Measurements from ENCODE around the gene USP46. TPM values are rescaled to one million over a fixed set of nuclear protein-coding genes. Genes with fewer than 3 reads are reported as not detected.

Gene USP46
- total RNA-seq, 1 donor from 2014 or later, result 32.4 TPM

- Mint-ChIP-seq H3K4me1 (ENCODE audit: unreplicated experiment) (no peaks in the 10 kb centered on the region), H3K9me3 (ENCODE audit: unreplicated experiment) (no peaks in the 10 kb centered on the region), H3K27me3 (ENCODE audit: unreplicated experiment) (no peaks in the 10 kb centered on the region), H3K27ac (ENCODE audit: unreplicated experiment) (no peak overlapping the region), H3K36me3 (ENCODE audit: low read depth, unreplicated experiment) (no peaks in the 10 kb centered on the region), H3K4me3 (ENCODE audit: unreplicated experiment) (no peak overlapping the region)
- DNase-seq (ENCODE audit: low spot score), result no peak
- TF ChIP-seq CTCF (IDR thresholded peaks at IDR 0.05; ENCODE audit: unreplicated experiment), result no peak
Measured at GRCh38 chr4:52680381-52680780, 21.3 kb upstream of the USP46 start.

- Mint-ChIP-seq H3K27ac (ENCODE audit: unreplicated experiment) (no peak overlapping the region), H3K4me1 (ENCODE audit: unreplicated experiment) (no peaks in the 10 kb centered on the region), H3K36me3 (ENCODE audit: low read depth, unreplicated experiment) (no peaks in the 10 kb centered on the region), H3K4me3 (ENCODE audit: unreplicated experiment) (no peak overlapping the region), H3K27me3 (ENCODE audit: unreplicated experiment) (no peaks in the 10 kb centered on the region), H3K9me3 (ENCODE audit: unreplicated experiment) (no peaks in the 10 kb centered on the region)
- no peak for DNase-seq (ENCODE audit: low spot score)
- no peak for TF ChIP-seq CTCF (IDR thresholded peaks at IDR 0.05; ENCODE audit: unreplicated experiment)
Measured at GRCh38 chr4:52676536-52676935, 17.4 kb upstream of the USP46 start.

DNA sequence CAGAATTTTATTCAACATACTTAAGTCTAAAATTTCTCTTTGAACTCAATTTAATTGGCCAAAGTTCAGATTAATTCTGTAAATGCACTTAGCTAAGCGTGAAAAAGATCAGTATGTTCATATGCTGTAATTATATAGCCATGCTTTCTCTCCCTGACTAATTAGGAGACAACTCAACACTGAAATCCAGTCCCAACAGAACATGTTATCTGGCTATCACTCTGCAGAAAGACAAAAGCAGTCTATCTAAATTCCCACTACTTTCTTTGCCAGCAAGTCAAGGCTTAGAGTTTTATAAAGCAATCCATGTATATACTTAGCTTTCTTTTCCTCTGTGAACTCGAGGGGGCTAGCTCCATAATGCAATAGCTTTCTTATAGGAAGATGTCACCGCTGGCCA lies 16.0 kb upstream of the USP46 start:
- H3K4me3 Mint-ChIP-seq (ENCODE audit: unreplicated experiment), result no peak overlapping the region
- DNase-seq (ENCODE audit: low spot score), result no peak
- no peaks in the 10 kb centered on the region for H3K4me1 Mint-ChIP-seq (ENCODE audit: unreplicated experiment)
- TF ChIP-seq CTCF (IDR thresholded peaks at IDR 0.05; ENCODE audit: unreplicated experiment), result no peak
- no peak overlapping the region for H3K27ac Mint-ChIP-seq (ENCODE audit: unreplicated experiment)
- no peaks in the 10 kb centered on the region for H3K36me3 Mint-ChIP-seq (ENCODE audit: low read depth, unreplicated experiment)
- no peaks in the 10 kb centered on the region for H3K9me3 Mint-ChIP-seq (ENCODE audit: unreplicated experiment)
- H3K27me3 Mint-ChIP-seq (ENCODE audit: unreplicated experiment), result no peaks in the 10 kb centered on the region

DNA sequence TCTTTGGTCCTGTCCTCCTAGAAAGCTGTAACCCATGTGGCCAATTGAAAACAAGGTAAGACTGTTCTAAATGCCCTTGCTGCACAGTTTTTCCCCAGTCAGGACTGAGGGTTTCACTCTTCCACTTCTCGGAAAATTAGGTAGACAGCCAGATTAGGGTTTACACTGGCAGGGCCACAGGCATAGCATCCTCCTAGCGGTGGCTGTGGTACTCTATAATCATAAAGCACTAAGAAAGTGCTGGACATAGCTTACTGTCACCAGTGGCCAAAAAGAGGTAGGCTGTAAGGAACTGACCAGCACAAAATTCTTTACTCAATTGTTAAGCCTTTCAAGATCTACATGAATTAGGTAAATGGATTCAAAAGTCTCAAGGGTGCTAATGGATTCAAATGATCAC lies 11.6 kb upstream of the USP46 start:
- no peaks in the 10 kb centered on the region for H3K36me3 Mint-ChIP-seq (ENCODE audit: low read depth, unreplicated experiment)
- no peak overlapping the region for H3K27ac Mint-ChIP-seq (ENCODE audit: unreplicated experiment)
- H3K4me3 Mint-ChIP-seq (ENCODE audit: unreplicated experiment), result no peak overlapping the region
- no peak for TF ChIP-seq CTCF (IDR thresholded peaks at IDR 0.05; ENCODE audit: unreplicated experiment)
- H3K9me3 Mint-ChIP-seq (ENCODE audit: unreplicated experiment), result no peaks in the 10 kb centered on the region
- no peaks in the 10 kb centered on the region for H3K4me1 Mint-ChIP-seq (ENCODE audit: unreplicated experiment)
- no peaks in the 10 kb centered on the region for H3K27me3 Mint-ChIP-seq (ENCODE audit: unreplicated experiment)
- DNase-seq (ENCODE audit: low spot score), result no peak

GRCh38 chr4:52670121-52670520 lies 11.0 kb upstream of the USP46 start:
- Mint-ChIP-seq H3K27me3 (ENCODE audit: unreplicated experiment) (no peaks in the 10 kb centered on the region), H3K4me1 (ENCODE audit: unreplicated experiment) (no peaks in the 10 kb centered on the region), H3K27ac (ENCODE audit: unreplicated experiment) (no peak overlapping the region), H3K9me3 (ENCODE audit: unreplicated experiment) (no peaks in the 10 kb centered on the region), H3K36me3 (ENCODE audit: low read depth, unreplicated experiment) (no peaks in the 10 kb centered on the region), H3K4me3 (ENCODE audit: unreplicated experiment) (no peak overlapping the region)
- DNase-seq (ENCODE audit: low spot score), result no peak
- no peak for TF ChIP-seq CTCF (IDR thresholded peaks at IDR 0.05; ENCODE audit: unreplicated experiment)
